ENCODE measurements around the gene SRGAP2.
"Not testable (repeated sequence)": the region's sequence is repeated elsewhere in the genome, so short reads cannot be mapped to it uniquely, and the experiment has no call there.

SRGAP2 gene

DNA sequence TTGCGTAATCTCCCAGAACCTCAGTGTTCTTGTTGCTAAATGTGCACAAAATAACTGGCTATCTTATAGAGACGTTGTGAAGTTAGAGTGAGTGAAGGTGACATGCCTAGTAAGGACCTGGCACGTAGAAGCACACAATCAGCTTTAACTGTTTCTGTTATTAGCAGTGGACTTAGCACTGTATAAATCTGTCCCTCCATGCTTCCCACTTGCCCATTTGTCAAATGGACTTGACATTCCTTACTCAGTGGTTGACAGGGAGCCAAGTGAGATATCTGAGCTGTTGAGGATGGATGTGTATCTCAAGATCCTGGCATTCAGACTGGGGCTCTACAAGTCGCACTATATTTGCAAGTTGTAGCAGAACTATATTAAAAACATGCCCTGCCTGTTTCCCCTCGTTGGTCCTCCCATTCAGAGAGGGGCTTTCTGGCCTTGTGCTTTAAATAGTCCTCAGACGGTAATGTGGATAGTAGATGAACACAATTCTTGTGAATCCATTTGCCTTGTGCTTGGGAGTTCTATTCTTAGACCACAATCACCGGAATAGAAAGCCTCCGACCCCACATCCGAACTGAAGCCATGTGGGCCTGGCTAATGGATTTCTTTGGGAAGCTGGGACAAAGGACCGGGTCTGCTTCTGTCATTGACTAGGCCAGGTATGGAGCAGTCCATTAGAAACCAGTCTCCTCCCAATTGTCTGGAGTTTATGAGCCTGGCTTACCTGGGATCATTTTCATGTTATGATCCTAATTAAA lies 43.0 kb downstream of the SRGAP2 start:
- not testable (repeated sequence) for H3K36me3 ChIP-seq (ENCODE audit: control insufficient read depth, insufficient read depth, low read length); H3K23ac ChIP-seq (ENCODE audit: low read length); H3K79me2 ChIP-seq (ENCODE audit: control insufficient read depth, insufficient read depth, low read length); H3K18ac ChIP-seq (ENCODE audit: low read length); H3K4me3 ChIP-seq (ENCODE audit: low read length); H2AK5ac ChIP-seq (ENCODE audit: low read length); H2BK5ac ChIP-seq (ENCODE audit: low read length); H3K27ac ChIP-seq (ENCODE audit: low read depth, low read length); H3K27me3 ChIP-seq (ENCODE audit: insufficient read depth, low read length, poor library complexity); H4K8ac ChIP-seq (ENCODE audit: low read depth, low read length); H2BK15ac ChIP-seq (replicated peaks; ENCODE audit: low read depth); H3K4ac ChIP-seq (ENCODE audit: low read depth, low read length); H4K5ac ChIP-seq (ENCODE audit: low read length); H3K4me1 ChIP-seq (ENCODE audit: control insufficient read depth, low read depth, low read length); H3K79me1 ChIP-seq (ENCODE audit: low read length); H3K9ac ChIP-seq (ENCODE audit: low read length); DNase-seq; H2BK120ac ChIP-seq (ENCODE audit: low read depth, low read length); H3K56ac ChIP-seq (ENCODE audit: low read length); H3K4me2 ChIP-seq (ENCODE audit: low read length)
- no CpG with 5 or more reads among the region's 10 CpGs for WGBS (ENCODE audit: extremely low coverage, insufficient coverage, low lambda C conversion rate)

- H3K56ac ChIP-seq (ENCODE audit: low read length); H2BK120ac ChIP-seq (ENCODE audit: low read depth, low read length); H3K18ac ChIP-seq (ENCODE audit: low read length); H3K27me3 ChIP-seq (ENCODE audit: insufficient read depth, low read length, poor library complexity); H3K4ac ChIP-seq (ENCODE audit: low read depth, low read length); H2BK15ac ChIP-seq (replicated peaks; ENCODE audit: low read depth); H4K8ac ChIP-seq (ENCODE audit: low read depth, low read length); H3K36me3 ChIP-seq (ENCODE audit: control insufficient read depth, insufficient read depth, low read length); H4K5ac ChIP-seq (ENCODE audit: low read length); H2BK5ac ChIP-seq (ENCODE audit: low read length); H2AK5ac ChIP-seq (ENCODE audit: low read length); H3K4me1 ChIP-seq (ENCODE audit: control insufficient read depth, low read depth, low read length); H3K23ac ChIP-seq (ENCODE audit: low read length); H3K4me3 ChIP-seq (ENCODE audit: low read length); H3K4me2 ChIP-seq (ENCODE audit: low read length); H3K79me2 ChIP-seq (ENCODE audit: control insufficient read depth, insufficient read depth, low read length); H3K9ac ChIP-seq (ENCODE audit: low read length); DNase-seq; H3K79me1 ChIP-seq (ENCODE audit: low read length); H3K27ac ChIP-seq (ENCODE audit: low read depth, low read length): not testable (repeated sequence)
- WGBS (ENCODE audit: extremely low coverage, insufficient coverage, low lambda C conversion rate), result no CpG with 5 or more reads among the region's 3 CpGs
Observed at GRCh38 chr1:206250953-206251681, 47.8 kb downstream of the SRGAP2 start.

- not testable (repeated sequence) for H3K4me2 ChIP-seq (ENCODE audit: low read length); H3K4me3 ChIP-seq (ENCODE audit: low read length); H3K4me1 ChIP-seq (ENCODE audit: control insufficient read depth, low read depth, low read length); H3K36me3 ChIP-seq (ENCODE audit: control insufficient read depth, insufficient read depth, low read length); H3K56ac ChIP-seq (ENCODE audit: low read length); H4K8ac ChIP-seq (ENCODE audit: low read depth, low read length); H3K27ac ChIP-seq (ENCODE audit: low read depth, low read length); H3K9ac ChIP-seq (ENCODE audit: low read length); H3K79me2 ChIP-seq (ENCODE audit: control insufficient read depth, insufficient read depth, low read length); H2BK15ac ChIP-seq (replicated peaks; ENCODE audit: low read depth); H3K23ac ChIP-seq (ENCODE audit: low read length); H3K27me3 ChIP-seq (ENCODE audit: insufficient read depth, low read length, poor library complexity); H4K5ac ChIP-seq (ENCODE audit: low read length); DNase-seq; H2BK120ac ChIP-seq (ENCODE audit: low read depth, low read length); H3K18ac ChIP-seq (ENCODE audit: low read length); H3K79me1 ChIP-seq (ENCODE audit: low read length); H2AK5ac ChIP-seq (ENCODE audit: low read length); H3K4ac ChIP-seq (ENCODE audit: low read depth, low read length); H2BK5ac ChIP-seq (ENCODE audit: low read length)
- WGBS (ENCODE audit: extremely low coverage, insufficient coverage, low lambda C conversion rate), result no CpG with 5 or more reads among the region's 8 CpGs
Observed at GRCh38 chr1:206252680-206253335, 49.5 kb downstream of the SRGAP2 start.

Measured in mesendoderm (in vitro differentiated cells).